Transverse colon (tissue), 3 donors: Measurements from ENCODE around the gene CALML3.

Experiments
- POLR2A ChIP-seq: fragments of 450-650 bp; IDR thresholded peaks from one replicate; pipeline ENCODE4 v1.6.1; 2016; ENCODE audit warnings: antibody characterized with exemption, mild to moderate bottlenecking, moderate library complexity
- TF ChIP-seq, protein P1 (sequence below), 5 experiments: fragments of 200-600 bp in 3 of 5; fragments of 450-650 bp in 2 of 5; sonication (generic) in 3 of 5; IDR thresholded peaks; 1 replicate in 2 of 5; 2 replicates in 3 of 5; pipeline ENCODE4 v1.5.1; 2016 to 2017; ENCODE audit warnings: antibody characterized with exemption in 5 of 5, inconsistent platforms in 3 of 5, mild to moderate bottlenecking in 2 of 5, moderate library complexity in 1 of 5

DNA sequence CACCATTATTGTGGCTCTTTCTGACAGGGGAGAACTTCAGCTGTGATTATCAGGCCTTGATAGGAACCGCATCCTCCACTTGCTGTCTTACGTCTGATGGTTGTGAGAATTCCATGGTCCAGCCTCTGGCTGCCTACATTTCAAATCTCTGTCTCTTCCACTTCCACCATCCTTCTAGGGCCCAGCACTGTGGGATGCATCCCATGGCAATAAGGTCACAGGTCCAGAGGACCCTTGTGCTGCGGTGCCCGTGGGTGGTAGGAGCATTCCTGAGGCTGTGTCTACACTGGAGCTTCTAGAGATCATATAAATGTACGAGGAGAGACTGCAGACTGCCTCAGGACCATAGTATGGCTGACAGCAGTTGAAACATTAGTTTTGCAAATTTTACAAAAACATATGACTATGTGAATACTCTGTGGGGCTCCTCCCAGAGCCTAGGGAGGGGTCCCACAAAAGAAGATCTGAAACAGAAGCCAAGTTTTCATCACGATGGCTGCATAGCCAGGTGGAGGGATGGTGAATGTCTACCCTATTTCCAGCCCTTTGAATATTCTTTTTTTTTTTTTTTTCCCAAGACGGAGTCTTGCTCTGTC lies 11.8 kb downstream of the CALML3 start:
- TF ChIP-seq, protein P1, sequence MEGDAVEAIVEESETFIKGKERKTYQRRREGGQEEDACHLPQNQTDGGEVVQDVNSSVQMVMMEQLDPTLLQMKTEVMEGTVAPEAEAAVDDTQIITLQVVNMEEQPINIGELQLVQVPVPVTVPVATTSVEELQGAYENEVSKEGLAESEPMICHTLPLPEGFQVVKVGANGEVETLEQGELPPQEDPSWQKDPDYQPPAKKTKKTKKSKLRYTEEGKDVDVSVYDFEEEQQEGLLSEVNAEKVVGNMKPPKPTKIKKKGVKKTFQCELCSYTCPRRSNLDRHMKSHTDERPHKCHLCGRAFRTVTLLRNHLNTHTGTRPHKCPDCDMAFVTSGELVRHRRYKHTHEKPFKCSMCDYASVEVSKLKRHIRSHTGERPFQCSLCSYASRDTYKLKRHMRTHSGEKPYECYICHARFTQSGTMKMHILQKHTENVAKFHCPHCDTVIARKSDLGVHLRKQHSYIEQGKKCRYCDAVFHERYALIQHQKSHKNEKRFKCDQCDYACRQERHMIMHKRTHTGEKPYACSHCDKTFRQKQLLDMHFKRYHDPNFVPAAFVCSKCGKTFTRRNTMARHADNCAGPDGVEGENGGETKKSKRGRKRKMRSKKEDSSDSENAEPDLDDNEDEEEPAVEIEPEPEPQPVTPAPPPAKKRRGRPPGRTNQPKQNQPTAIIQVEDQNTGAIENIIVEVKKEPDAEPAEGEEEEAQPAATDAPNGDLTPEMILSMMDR (IDR thresholded peaks at IDR 0.05), result no peak
- TF ChIP-seq POLR2A, result no peak
